ENCODE data around the gene ZBED5.

GRCh38 chr11:10864688-10865087 lies 6.8 kb upstream of the ZBED5 start:
- TF ChIP-seq CTCF (conservative IDR thresholded peaks at IDR 0.05; ENCODE audit: low read depth, low read length) = no peak
- no peak for TF ChIP-seq EZH2 (IDR thresholded peaks at IDR 0.05; ENCODE audit: low read length, unreplicated experiment)
- no peak for TF ChIP-seq EZH2phosphoT487 (IDR thresholded peaks at IDR 0.05; ENCODE audit: borderline replicate concordance, low read length)
